HL-60 (cell line): ENCODE measurements around the gene CENPM.

ENCODE experiments used
- DNase-seq, 2 experiments: peaks; one replicate each; pipeline ENCODE4 v3.0.0-alpha.2; 2010 to 2020; ENCODE audit warnings: low read depth in 1 of 2, low spot score in 1 of 2
- H3K27ac ChIP-seq: fragments of 250-450 bp; sonication (Bioruptor Pico); replicated peaks from 2 replicates; pipeline ENCODE4 v1.5.1; 2020; ENCODE audit warnings: mild to moderate bottlenecking, moderate library complexity
- H3K27me3 ChIP-seq: fragments of 250-450 bp; sonication (Bioruptor Pico); 2 replicates; pipeline ENCODE4 v1.5.1; 2021; ENCODE audit warnings: mild to moderate bottlenecking, moderate library complexity; ENCODE audit not compliant: insufficient read depth, poor library complexity, severe bottlenecking
- H3K4me3 ChIP-seq: replicated peaks from 2 replicates; pipeline ENCODE4 v1.5.1; 2011; ENCODE audit warnings: mild to moderate bottlenecking, control low read depth, low read length; ENCODE audit not compliant: insufficient read depth
- CTCF ChIP-seq: IDR thresholded peaks from one replicate; pipeline ENCODE4 v1.5.1; 2011; ENCODE audit warnings: low read length, control low read depth, inconsistent platforms; ENCODE audit not compliant: insufficient read depth
- GABPA ChIP-seq: IDR thresholded peaks from 2 replicates; pipeline ENCODE4 v1.6.1; 2012; ENCODE audit warnings: low read depth
- POLR2AphosphoS5 ChIP-seq: IDR thresholded peaks from 2 replicates; pipeline ENCODE4 v1.6.1; 2012; ENCODE audit warnings: low read depth
- REST ChIP-seq: IDR thresholded peaks from 2 replicates; pipeline ENCODE4 v1.6.1; 2012; ENCODE audit warnings: low read depth; ENCODE audit not compliant: insufficient replicate concordance
- SPI1 ChIP-seq: IDR thresholded peaks from 2 replicates; pipeline ENCODE4 v1.6.1; 2012; ENCODE audit warnings: low read depth, mild to moderate bottlenecking, borderline replicate concordance
- long read RNA-seq: library from polyadenylated mRNA; unstranded; transcript quantifications from one replicate; pipeline ENCODE4 v2.0.0, GENCODE V29; 2020

CENPM gene
- long read RNA-seq, transcript CENPM-203 (5 exons, 1,002 nt) = major isoform, 32 of 88 reads
- long read RNA-seq, transcript CENPM-201 (6 exons, 966 nt) = major isoform, 32 of 88 reads
- long read RNA-seq, partial matches to known transcripts = 7 of 88 reads
- long read RNA-seq, other reads (novel, unspliced or antisense) = 12 of 88 reads

- TF ChIP-seq POLR2AphosphoS5 (peak; percentile 48; the same call in 1 of the 2 replicates), SPI1 (no peak)
- Histone ChIP-seq H3K4me3 (peak within 1 kb of the TSS; percentile 72), H3K27ac (peak within 1 kb of the TSS; percentile 89), H3K27me3 (no peaks in the 10 kb centered on the region)
- peak; percentile 89 to 97 for DNase-seq
Measured at GRCh38 chr22:41946629-41947423, at the start of gene CENPM. Gene CENPM, minus strand, starts transcription at chr22:41947152. Its CDS starts 76 bp downstream, at chr22:41947076.

- H3K27me3 ChIP-seq = no peaks in the 10 kb centered on the region
- DNase-seq = no peak
- no peak overlapping the region for H3K4me3 ChIP-seq
- TF ChIP-seq REST (no peak), CTCF (no peak), POLR2AphosphoS5 (no peak), GABPA (no peak), SPI1 (no peak)
- no peak overlapping the region for H3K27ac ChIP-seq
Measured at GRCh38 chr22:41995211-41995610, 48.3 kb upstream of the CENPM start.

- Histone ChIP-seq H3K27ac (no peak overlapping the region), H3K27me3 (no peaks in the 10 kb centered on the region), H3K4me3 (no peak overlapping the region)
- TF ChIP-seq REST (no peak), CTCF (no peak), POLR2AphosphoS5 (no peak), GABPA (no peak), SPI1 (no peak)
- DNase-seq = no peak
Measured at GRCh38 chr22:41992496-41992895, 45.5 kb upstream of the CENPM start.

- no peak for DNase-seq
- Histone ChIP-seq H3K4me3 (no peak overlapping the region), H3K27me3 (no peaks in the 10 kb centered on the region), H3K27ac (no peak overlapping the region)
- TF ChIP-seq POLR2AphosphoS5 (no peak), CTCF (no peak), GABPA (no peak), SPI1 (no peak), REST (no peak)
Measured at GRCh38 chr22:41991111-41991510, 44.2 kb upstream of the CENPM start.
